ENCODE measurements around the gene TECPR2. TPM values are rescaled to one million over a fixed set of nuclear protein-coding genes. Genes with fewer than 3 reads are reported as not detected.
"Not testable (repeated sequence)": the region's sequence is repeated elsewhere in the genome, so short reads cannot be mapped to it uniquely, and the experiment has no call there.

TECPR2 gene
- total RNA-seq, 1 donor from 2014 or later, result 12.0 TPM

GRCh38 chr14:102518063-102518648 is 155.4 kb downstream of the TECPR2 start:
- intact Hi-C loops (cut with DNase I), result no loop called here

DNA sequence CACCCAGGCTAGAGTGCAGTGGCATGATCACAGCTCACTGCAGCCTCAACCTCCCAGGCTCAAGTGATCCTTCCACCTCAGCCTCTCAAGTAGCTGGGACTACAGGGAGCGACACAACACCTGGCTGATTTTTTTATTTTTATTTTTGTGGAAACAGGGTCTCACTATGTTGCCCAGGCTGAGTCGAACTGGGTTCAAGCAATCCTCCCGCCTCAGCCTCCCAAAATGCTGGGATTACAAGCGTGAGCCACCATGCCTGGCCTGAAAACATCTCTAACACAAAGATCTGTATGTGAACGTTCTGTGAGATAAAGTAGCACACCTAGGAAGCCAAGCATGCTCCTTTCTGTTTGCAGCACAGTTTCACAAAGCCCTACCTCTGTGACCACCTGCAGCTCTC is 157.0 kb downstream of the TECPR2 start:
- H3K9me3 ChIP-seq; H3K27ac ChIP-seq; H3K4me3 ChIP-seq; intact Hi-C loops (cut with DNase I); DNase-seq (ENCODE audit: extremely low spot score in 2 of 2); H3K27me3 ChIP-seq; H3K36me3 ChIP-seq: not testable (repeated sequence)
- H3K4me1 ChIP-seq, result peaks cover 22% of the 10 kb centered on the region

More at GRCh38 chr14:102518063-102518648, 155.4 kb downstream of the TECPR2 start:
- DNase-seq (ENCODE audit: extremely low spot score in 2 of 2), result no peak
- Histone ChIP-seq H3K27me3 (no peaks in the 10 kb centered on the region), H3K4me1 (peaks cover 12% of the 10 kb centered on the region), H3K9me3 (no peaks in the 10 kb centered on the region), H3K36me3 (no peaks in the 10 kb centered on the region), H3K27ac (no peak overlapping the region), H3K4me3 (no peak overlapping the region)
- TF ChIP-seq, protein P1, sequence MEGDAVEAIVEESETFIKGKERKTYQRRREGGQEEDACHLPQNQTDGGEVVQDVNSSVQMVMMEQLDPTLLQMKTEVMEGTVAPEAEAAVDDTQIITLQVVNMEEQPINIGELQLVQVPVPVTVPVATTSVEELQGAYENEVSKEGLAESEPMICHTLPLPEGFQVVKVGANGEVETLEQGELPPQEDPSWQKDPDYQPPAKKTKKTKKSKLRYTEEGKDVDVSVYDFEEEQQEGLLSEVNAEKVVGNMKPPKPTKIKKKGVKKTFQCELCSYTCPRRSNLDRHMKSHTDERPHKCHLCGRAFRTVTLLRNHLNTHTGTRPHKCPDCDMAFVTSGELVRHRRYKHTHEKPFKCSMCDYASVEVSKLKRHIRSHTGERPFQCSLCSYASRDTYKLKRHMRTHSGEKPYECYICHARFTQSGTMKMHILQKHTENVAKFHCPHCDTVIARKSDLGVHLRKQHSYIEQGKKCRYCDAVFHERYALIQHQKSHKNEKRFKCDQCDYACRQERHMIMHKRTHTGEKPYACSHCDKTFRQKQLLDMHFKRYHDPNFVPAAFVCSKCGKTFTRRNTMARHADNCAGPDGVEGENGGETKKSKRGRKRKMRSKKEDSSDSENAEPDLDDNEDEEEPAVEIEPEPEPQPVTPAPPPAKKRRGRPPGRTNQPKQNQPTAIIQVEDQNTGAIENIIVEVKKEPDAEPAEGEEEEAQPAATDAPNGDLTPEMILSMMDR (IDR thresholded peaks at IDR 0.05), result no peak
- TF ChIP-seq POLR2A (IDR thresholded peaks at IDR 0.05), result no peak
- no peak for TF ChIP-seq POLR2AphosphoS5 (IDR thresholded peaks at IDR 0.05; ENCODE audit: insufficient read depth in 1 of 2, low read depth in 1 of 2)

GRCh38 chr14:102523200-102523568 is 160.4 kb downstream of the TECPR2 start:
- Histone ChIP-seq H3K4me1 (peaks cover 24% of the 10 kb centered on the region), H3K27ac (no peak overlapping the region), H3K36me3 (no peaks in the 10 kb centered on the region), H3K27me3 (no peaks in the 10 kb centered on the region), H3K9me3 (no peaks in the 10 kb centered on the region), H3K4me3 (no peak overlapping the region)
- intact Hi-C loops (cut with DNase I), result no loop called here
- DNase-seq (ENCODE audit: extremely low spot score in 2 of 2), result no peak
- TF ChIP-seq, protein P1 (IDR thresholded peaks at IDR 0.05), result no peak
- TF ChIP-seq POLR2AphosphoS5 (IDR thresholded peaks at IDR 0.05; ENCODE audit: insufficient read depth in 1 of 2, low read depth in 1 of 2) (no peak), POLR2A (IDR thresholded peaks at IDR 0.05) (no peak)

- H3K4me1 ChIP-seq, result peaks cover 24% of the 10 kb centered on the region
- no peaks in the 10 kb centered on the region for H3K27me3 ChIP-seq
- no peaks in the 10 kb centered on the region for H3K9me3 ChIP-seq
- DNase-seq (ENCODE audit: extremely low spot score in 2 of 2), result no peak
- H3K4me3 ChIP-seq, result peak overlapping the region; percentile 56 to 59
- peak overlapping the region; percentile 77 for H3K27ac ChIP-seq
- intact Hi-C loops (cut with DNase I), result loop anchor here (2.0 kb wide), 1 partner anchor 69 kb away; the partner anchor contains the start of gene RCOR1
- TF ChIP-seq POLR2A (IDR thresholded peaks at IDR 0.05), result no peak
- TF ChIP-seq, protein P1 (IDR thresholded peaks at IDR 0.05), result no peak
- TF ChIP-seq POLR2AphosphoS5 (IDR thresholded peaks at IDR 0.05; ENCODE audit: insufficient read depth in 1 of 2, low read depth in 1 of 2), result no peak
- H3K36me3 ChIP-seq, result no peaks in the 10 kb centered on the region
These were observed 161.1 kb downstream of the TECPR2 start for GRCh38 chr14:102523569-102524450.

DNA sequence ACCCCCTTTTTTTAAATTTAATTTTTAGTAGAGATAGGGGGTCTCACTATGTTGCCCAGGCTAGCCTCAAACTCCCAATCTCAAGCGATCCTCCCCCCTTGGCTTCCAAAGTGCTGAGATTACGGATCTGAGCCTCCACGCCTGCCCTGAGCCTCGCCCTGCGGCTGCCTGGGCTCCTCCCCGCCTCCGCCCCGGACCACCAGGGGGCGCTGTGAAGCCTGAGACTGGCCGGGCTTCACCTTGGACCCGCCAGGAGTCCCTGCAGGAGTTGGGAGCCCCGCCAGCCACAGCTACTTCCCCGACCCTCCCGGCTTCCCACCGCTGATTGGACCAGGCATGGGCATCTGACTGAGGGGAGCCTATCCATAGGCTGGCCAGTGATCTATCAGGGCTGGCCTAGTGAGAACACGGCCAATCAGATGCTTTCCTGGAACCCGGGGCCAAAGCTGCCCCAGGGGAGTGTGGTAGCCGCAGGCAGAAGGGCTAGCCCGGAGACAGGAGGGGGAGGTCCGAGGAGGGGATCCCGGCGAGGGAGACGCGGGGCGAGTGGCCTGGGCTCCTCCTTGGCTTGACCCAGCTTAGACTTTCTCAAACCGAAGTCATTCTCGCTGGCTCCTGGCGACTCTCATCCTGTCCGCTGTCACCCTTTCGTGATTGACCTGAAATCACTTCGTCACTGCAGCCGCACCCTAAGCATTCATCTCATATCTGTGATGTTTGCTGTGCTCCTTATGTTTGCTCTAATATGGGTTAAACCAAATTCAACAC is 161.9 kb downstream of the TECPR2 start:
- Histone ChIP-seq H3K9me3 (no peaks in the 10 kb centered on the region), H3K27me3 (no peaks in the 10 kb centered on the region), H3K4me1 (peaks cover 24% of the 10 kb centered on the region), H3K36me3 (no peaks in the 10 kb centered on the region), H3K4me3 (peak overlapping the region; percentile 56 to 59), H3K27ac (peak overlapping the region; percentile 77)
- TF ChIP-seq POLR2A (IDR thresholded peaks at IDR 0.05) (no peak), POLR2AphosphoS5 (IDR thresholded peaks at IDR 0.05; ENCODE audit: insufficient read depth in 1 of 2, low read depth in 1 of 2) (peak; percentile 84 to 86)
- TF ChIP-seq, protein P1 (IDR thresholded peaks at IDR 0.05), result peak; percentile 90 to 99 (median 99)
- DNase-seq (ENCODE audit: extremely low spot score in 2 of 2), result peak in 1 of 2 donors; percentile 99
- intact Hi-C loops (cut with DNase I), result loop anchor here (2.0 kb wide), 1 partner anchor 68 kb away; the partner anchor contains the start of gene RCOR1
